GM21786 (cell line): Measurements from ENCODE around the gene ROR2.

Experiments
- ATAC-seq: cut with Tn5 transposase; IDR thresholded peaks from one replicate; pipeline ENCODE4 v1.9.1; 2021; ENCODE audit not compliant: unreplicated experiment

ROR2 gene

GRCh38 chr9:91843623-91844148, 106.3 kb downstream of the ROR2 start:
- ATAC-seq: no peak

- ATAC-seq: no peak
These were observed 106.9 kb downstream of the ROR2 start for GRCh38 chr9:91843093-91843492.

GRCh38 chr9:91842358-91843049, 107.5 kb downstream of the ROR2 start:
- ATAC-seq: no peak

- ATAC-seq: no peak
These were observed 108.4 kb downstream of the ROR2 start for GRCh38 chr9:91841591-91841990.

GRCh38 chr9:91840882-91841281, 109.1 kb downstream of the ROR2 start:
- ATAC-seq: no peak

- no peak for ATAC-seq
These were observed 109.6 kb downstream of the ROR2 start for GRCh38 chr9:91840469-91840868.

GRCh38 chr9:91839926-91840465, 110.0 kb downstream of the ROR2 start:
- ATAC-seq: no peak

- ATAC-seq: no peak
These were observed 111.9 kb downstream of the ROR2 start for GRCh38 chr9:91837981-91838731.

GRCh38 chr9:91836515-91836914, 113.5 kb downstream of the ROR2 start:
- no peak for ATAC-seq

- no peak for ATAC-seq
These were observed 114.4 kb downstream of the ROR2 start for GRCh38 chr9:91835632-91836031.

GRCh38 chr9:91835216-91835615, 114.8 kb downstream of the ROR2 start:
- no peak for ATAC-seq

- no peak for ATAC-seq
These were observed 115.3 kb downstream of the ROR2 start for GRCh38 chr9:91834740-91835139.

- no peak for ATAC-seq
These were observed 116.2 kb downstream of the ROR2 start for GRCh38 chr9:91833878-91834255.

- ATAC-seq: no peak
These were observed 116.7 kb downstream of the ROR2 start for GRCh38 chr9:91833096-91833877.

GRCh38 chr9:91832322-91832721, 117.7 kb downstream of the ROR2 start:
- no peak for ATAC-seq

- ATAC-seq: no peak
These were observed 124.2 kb downstream of the ROR2 start for GRCh38 chr9:91825866-91826265.

GRCh38 chr9:91825422-91825821, 124.6 kb downstream of the ROR2 start:
- no peak for ATAC-seq

- no peak for ATAC-seq
These were observed 125.3 kb downstream of the ROR2 start for GRCh38 chr9:91824601-91825305.

- no peak for ATAC-seq
These were observed 125.9 kb downstream of the ROR2 start for GRCh38 chr9:91824151-91824550.

GRCh38 chr9:91820949-91821880, 128.8 kb downstream of the ROR2 start:
- no peak for ATAC-seq
